Chondrocyte (in vitro differentiated cells): Measurements from ENCODE around the gene CRYL1. TPM values are rescaled to one million over a fixed set of nuclear protein-coding genes. Genes with fewer than 3 reads are reported as not detected.

Experiments used
- DNase-seq: peaks from one replicate; pipeline ENCODE4 v3.0.0; 2021; ENCODE audit warnings: mixed read lengths, low spot score
- H3K27ac Mint-ChIP-seq: one replicate; pipeline ENCODE4 v1.8.0; 2021; ENCODE audit warnings: mild to moderate bottlenecking, moderate library complexity, mixed read lengths; ENCODE audit not compliant: unreplicated experiment
- H3K27me3 Mint-ChIP-seq: 2 replicates; pipeline ENCODE4 v1.8.0; 2021; ENCODE audit warnings: low read depth, mixed read lengths
- H3K36me3 Mint-ChIP-seq: 2 replicates; pipeline ENCODE4 v1.8.0; 2021; ENCODE audit warnings: low read depth, mixed read lengths
- H3K4me1 Mint-ChIP-seq: 2 replicates; pipeline ENCODE4 v1.8.0; 2021; ENCODE audit warnings: low read depth, mild to moderate bottlenecking, mixed read lengths
- H3K4me3 Mint-ChIP-seq: one replicate; pipeline ENCODE4 v1.8.0; 2021; ENCODE audit warnings: mild to moderate bottlenecking, moderate library complexity, mixed read lengths; ENCODE audit not compliant: unreplicated experiment
- H3K9me3 Mint-ChIP-seq: 2 replicates; pipeline ENCODE4 v1.8.0; 2021; ENCODE audit warnings: low read depth, mixed read lengths
- CTCF ChIP-seq: fragments of 200-600 bp; sonication (generic); IDR thresholded peaks from 2 replicates; pipeline ENCODE4 v1.5.0; 2021; ENCODE audit warnings: antibody characterized with exemption, mild to moderate bottlenecking, moderate library complexity
- total RNA-seq: library from RNA; stranded (reverse); gene quantifications from 3 replicates; pipeline ENCODE4 v1.2.1, GENCODE V29; 2021

The CRYL1 gene
- total RNA-seq, 1 donor from 2014 or later, result 17.0 TPM

- peaks cover 11% of the 10 kb centered on the region for H3K4me1 Mint-ChIP-seq
- no peak overlapping the region for H3K4me3 Mint-ChIP-seq
- TF ChIP-seq CTCF, result no peak
- peaks cover 2% of the 10 kb centered on the region for H3K36me3 Mint-ChIP-seq
- H3K27me3 Mint-ChIP-seq, result no peaks in the 10 kb centered on the region
- H3K9me3 Mint-ChIP-seq, result no peaks in the 10 kb centered on the region
- no peak for DNase-seq
- no peak overlapping the region for H3K27ac Mint-ChIP-seq
These were observed 48.3 kb downstream of the CRYL1 start for GRCh38 chr13:20477394-20477793.

- Mint-ChIP-seq H3K27ac (no peak overlapping the region), H3K4me3 (no peak overlapping the region), H3K36me3 (peaks cover 2% of the 10 kb centered on the region)
These were observed 49.5 kb downstream of the CRYL1 start for GRCh38 chr13:20475927-20476691.

GRCh38 chr13:20474515-20474914 is 51.1 kb downstream of the CRYL1 start:
- H3K27me3 Mint-ChIP-seq, result no peaks in the 10 kb centered on the region
- H3K4me3 Mint-ChIP-seq, result no peak overlapping the region
- H3K36me3 Mint-ChIP-seq, result peaks cover 2% of the 10 kb centered on the region
- H3K4me1 Mint-ChIP-seq, result peaks cover 11% of the 10 kb centered on the region
- H3K9me3 Mint-ChIP-seq, result no peaks in the 10 kb centered on the region
- TF ChIP-seq CTCF, result no peak
- H3K27ac Mint-ChIP-seq, result no peak overlapping the region
- DNase-seq, result no peak

More at GRCh38 chr13:20475927-20476691, 49.5 kb downstream of the CRYL1 start:
- no peak for TF ChIP-seq CTCF
- Mint-ChIP-seq H3K4me1 (peaks cover 11% of the 10 kb centered on the region), H3K9me3 (no peaks in the 10 kb centered on the region), H3K27me3 (no peaks in the 10 kb centered on the region)
- no peak for DNase-seq

- no peaks in the 10 kb centered on the region for H3K9me3 Mint-ChIP-seq
- H3K4me3 Mint-ChIP-seq, result no peak overlapping the region
- TF ChIP-seq CTCF, result no peak
- no peaks in the 10 kb centered on the region for H3K27me3 Mint-ChIP-seq
- H3K4me1 Mint-ChIP-seq, result peaks cover 11% of the 10 kb centered on the region
- peaks cover 2% of the 10 kb centered on the region for H3K36me3 Mint-ChIP-seq
- no peak overlapping the region for H3K27ac Mint-ChIP-seq
- no peak for DNase-seq
These were observed 51.8 kb downstream of the CRYL1 start for GRCh38 chr13:20473888-20474287.

GRCh38 chr13:20473139-20473538 is 52.5 kb downstream of the CRYL1 start:
- H3K36me3 Mint-ChIP-seq, result peaks cover 2% of the 10 kb centered on the region
- H3K27me3 Mint-ChIP-seq, result no peaks in the 10 kb centered on the region
- no peak overlapping the region for H3K4me3 Mint-ChIP-seq
- no peak for TF ChIP-seq CTCF
- H3K4me1 Mint-ChIP-seq, result peaks cover 11% of the 10 kb centered on the region
- no peak for DNase-seq
- H3K27ac Mint-ChIP-seq, result no peak overlapping the region
- no peaks in the 10 kb centered on the region for H3K9me3 Mint-ChIP-seq
